NCI-H1436 treated with DMSO at 0.1 percent for 48 hours (cell line): ENCODE data around the gene LIN28B.
"Not testable (repeated sequence)": the region's sequence is repeated elsewhere in the genome, so short reads cannot be mapped to it uniquely, and the experiment has no call there.

ENCODE experiments used
- DNase-seq: peaks from one replicate; lab custom pipeline; 2025; lab: John Stamatoyannopoulos, UW

LIN28B gene

DNA sequence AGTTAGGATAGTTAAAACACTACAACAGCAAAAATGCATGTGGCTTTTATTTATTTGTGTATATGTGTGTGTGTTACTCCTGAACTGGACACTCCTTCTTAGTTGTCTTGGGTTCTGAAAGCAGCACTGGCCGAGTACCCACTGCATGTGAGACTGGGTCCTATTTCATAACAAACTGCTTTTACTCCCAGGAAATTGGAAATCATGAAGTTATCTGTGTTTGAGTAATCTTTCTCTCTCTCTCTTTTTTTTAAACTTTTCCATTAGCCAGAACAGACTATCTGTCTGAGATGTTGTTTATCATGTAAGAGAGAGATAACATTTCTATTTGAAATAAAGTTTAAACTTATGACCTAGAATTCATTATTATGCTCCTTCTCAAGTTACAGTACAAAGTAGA lies 110.4 kb downstream of the LIN28B start:
- no peak for DNase-seq

DNA sequence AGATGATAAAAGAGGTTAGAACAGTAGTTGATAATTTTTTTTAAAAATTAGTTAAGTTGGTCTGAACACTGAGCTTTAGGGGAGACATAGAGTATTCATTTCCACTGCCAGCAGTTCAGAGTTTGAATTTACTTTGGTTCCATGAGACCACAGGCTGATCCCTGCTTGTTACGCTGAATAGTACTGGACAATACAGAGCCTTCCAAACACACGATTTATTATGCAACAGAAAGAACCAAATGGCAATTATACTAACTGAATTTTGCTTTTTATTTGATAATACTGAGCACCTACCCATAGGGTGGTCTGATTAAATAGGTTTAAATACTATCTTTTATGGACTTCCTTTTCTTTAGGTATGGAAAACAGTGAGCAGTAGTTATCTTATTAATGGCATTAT lies 111.5 kb downstream of the LIN28B start:
- no peak for DNase-seq

DNA sequence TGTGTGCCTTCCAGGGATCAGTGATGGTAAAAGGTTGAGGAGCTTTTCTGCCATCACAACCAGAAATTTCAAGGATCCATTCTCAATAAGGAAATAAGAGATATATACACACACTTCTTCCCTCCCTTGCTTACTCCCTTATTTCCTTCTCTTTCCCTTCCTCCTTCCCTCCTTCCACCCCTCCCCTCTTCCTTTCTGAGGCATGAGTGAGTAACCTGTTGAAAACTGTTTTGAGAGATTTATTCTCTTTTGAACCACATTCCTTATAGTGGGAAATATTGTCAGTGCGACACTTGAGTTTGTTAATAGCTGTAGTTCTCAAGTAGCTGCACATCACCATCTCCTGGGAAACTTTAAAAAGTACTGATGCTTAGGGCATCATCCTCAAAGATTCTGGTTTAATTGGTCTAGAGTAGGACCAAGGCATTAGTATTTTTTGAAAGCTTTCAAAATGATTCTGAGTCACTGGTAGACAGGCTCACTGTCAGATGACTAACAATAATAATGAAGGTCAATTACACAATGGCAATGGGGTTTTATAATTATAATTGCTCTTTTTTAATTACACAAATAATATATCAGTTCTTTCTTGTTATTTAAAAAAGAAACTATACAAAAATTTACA lies 113.0 kb downstream of the LIN28B start:
- no peak for DNase-seq

GRCh38 chr6:105072798-105073199 lies 115.9 kb downstream of the LIN28B start:
- DNase-seq: no peak

GRCh38 chr6:105075210-105075609 lies 118.3 kb downstream of the LIN28B start:
- no peak for DNase-seq

DNA sequence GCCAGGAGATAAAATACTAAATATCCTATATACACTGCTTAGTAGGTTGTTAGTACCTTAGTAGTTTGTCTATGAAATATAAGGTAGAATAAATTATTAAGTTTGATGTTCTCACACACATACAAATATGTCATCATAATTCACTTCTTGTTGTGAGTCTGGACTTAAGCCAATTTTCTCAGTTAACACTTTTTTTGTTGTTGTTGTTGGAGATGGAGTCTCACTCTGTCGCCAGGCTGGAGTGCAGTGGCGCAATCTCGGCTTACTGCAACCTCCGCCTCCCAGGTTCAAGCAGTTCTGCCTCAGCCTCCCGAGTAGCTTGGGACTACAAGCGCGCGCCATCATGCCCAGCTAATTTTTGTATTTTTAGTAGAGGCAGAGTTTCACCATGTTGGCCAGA lies 119.5 kb downstream of the LIN28B start:
- DNase-seq: not testable (repeated sequence)

DNA sequence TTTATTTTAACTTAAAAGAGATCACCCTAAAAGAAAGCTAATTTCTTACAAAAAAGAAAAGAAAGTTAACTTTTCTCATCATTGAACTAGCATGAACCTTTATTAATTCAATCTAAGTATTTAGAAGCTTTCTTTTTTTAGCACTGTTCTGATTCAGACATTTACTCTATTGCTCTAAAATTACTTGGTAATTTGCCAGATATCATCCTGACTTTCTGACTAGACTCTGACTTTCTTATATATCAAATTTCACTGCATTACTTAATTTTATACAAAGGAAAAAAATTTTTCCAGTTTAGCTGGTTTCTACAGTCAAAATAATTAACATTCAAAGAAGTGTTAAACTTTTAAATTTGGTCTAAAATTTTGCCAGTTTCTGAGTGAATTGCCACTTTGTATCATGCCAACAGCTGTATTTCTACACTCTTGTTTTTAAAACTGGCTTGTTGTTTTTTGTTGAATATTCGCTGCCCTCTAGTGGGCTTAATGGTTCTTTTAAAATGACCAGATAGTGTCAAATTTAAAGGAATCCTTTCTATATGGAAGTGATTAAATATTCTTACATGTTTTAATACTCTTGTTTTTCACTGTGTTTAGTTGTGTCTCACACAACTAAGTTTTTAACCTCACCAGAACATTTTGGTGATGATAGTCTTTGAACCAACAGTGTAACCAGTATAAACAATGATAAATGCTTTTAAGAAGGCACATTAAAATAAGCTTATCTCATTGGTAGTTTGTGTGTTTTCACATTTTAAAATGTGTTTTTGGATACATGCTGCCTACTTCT lies 120.9 kb downstream of the LIN28B start:
- DNase-seq: no peak

- no peak for DNase-seq
Measured at GRCh38 chr6:105078386-105078708, 121.4 kb downstream of the LIN28B start.

DNA sequence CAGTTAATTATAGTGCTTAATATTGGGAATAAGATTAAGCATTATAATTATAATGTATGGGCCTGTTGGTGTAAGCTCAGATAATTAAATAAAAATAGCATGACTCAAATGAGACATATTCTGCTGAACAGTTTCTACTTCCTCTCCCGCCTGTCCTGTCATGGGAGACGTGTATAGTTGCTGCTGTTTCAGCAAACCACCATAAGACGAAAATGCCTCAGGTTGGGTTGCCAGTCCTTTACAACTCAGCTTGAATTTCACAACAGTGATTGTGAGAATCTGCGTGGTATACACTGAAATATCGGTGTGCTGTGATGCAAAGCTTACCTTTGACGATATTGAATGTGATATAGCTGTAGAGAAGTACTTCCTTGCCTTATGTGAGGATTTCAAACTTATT lies 123.4 kb downstream of the LIN28B start:
- DNase-seq: no peak

DNA sequence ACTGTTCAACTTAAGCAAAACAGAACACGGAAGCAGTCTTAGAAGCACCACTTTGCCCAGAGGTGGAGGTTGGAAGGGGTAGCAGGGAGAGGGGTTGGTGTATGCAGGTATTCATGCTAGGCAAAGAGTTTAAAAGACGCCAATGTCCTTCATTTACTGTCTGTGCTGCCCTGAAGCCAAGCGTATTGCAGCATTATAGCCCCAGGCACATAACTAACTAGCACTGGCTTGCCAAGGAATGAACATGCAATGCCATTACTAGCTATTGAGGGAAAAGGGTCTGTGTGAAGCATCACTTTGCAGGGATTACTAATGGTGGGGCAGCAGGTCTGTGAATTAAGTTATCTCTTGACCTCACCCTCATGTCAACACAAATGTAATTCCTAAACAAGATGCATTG lies 124.8 kb downstream of the LIN28B start:
- DNase-seq: not testable (repeated sequence)

DNA sequence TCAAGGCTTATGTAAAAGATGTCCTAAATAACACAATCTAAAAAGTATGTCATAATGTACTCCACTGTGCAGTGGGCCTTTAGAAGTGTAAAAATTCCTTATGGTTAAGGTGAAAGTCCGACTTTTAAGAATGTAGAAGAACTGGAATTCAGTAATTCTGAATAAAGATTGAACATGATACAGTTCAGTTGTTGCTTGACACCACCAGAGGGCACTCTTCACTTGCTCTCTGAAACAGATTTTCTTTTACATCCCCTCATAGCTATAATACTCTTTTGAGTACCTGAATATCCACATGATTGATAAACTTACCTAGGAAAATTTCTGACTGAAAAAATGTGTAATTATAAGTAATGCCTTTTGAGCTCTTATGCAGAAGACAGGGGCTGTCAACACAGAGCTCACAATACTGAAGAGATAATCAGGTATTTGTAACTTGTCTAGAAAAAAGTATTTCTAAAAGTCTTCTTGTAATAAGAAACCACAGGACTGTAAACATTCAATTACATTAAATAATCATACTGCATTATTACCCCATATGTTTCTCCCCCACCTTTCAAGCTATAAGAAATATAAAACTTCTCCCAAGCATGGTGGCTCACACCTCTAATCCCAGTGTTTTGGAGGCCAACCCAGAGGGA lies 130.8 kb downstream of the LIN28B start:
- DNase-seq: no peak

GRCh38 chr6:105091140-105091829 lies 134.4 kb downstream of the LIN28B start:
- DNase-seq: no peak

DNA sequence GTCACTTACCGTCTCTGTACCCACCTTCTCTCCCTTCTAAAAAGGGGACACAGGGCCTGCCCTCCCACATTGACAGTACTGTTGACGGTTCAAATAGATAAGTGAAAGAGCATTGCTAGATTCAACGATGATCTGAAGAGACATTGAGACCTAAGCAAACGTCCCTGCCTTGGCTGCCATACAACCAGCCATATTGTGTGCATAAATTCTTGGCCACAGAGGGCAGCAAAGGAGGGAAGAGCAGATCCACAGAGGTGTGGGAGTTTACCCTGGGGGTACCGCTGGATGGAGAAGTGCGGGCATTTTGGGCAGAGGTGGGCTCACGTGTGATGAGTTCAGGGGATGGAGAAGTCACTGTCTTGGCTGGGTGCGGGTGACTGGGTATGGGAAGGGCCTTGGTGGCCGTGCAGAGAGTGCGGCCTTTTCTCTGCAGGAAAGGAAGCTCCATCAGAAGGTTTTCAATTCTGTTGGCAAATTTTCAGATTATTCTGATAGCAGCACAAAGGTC lies 137.3 kb downstream of the LIN28B start:
- no peak for DNase-seq

GRCh38 chr6:105095139-105095538 lies 138.2 kb downstream of the LIN28B start:
- DNase-seq: no peak

DNA sequence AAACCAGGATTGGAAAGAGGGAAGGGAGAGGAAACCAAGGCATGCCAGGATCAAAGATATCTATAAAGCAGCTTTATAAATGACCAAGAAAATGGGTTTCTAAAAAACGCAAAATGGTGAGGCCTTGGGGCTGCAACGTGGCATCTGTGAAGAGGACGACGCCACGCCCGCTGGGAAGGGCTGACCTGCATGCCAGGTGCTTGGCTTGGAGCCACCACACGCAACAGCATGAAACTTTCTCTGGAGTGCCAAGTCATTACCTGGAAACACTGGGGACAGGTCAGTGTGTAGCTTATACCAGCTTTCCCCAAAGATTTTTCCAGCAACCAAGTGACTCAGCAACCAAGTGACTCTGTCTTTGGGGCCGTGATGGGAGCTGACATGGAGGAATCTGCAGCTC lies 140.4 kb downstream of the LIN28B start:
- no peak for DNase-seq

DNA sequence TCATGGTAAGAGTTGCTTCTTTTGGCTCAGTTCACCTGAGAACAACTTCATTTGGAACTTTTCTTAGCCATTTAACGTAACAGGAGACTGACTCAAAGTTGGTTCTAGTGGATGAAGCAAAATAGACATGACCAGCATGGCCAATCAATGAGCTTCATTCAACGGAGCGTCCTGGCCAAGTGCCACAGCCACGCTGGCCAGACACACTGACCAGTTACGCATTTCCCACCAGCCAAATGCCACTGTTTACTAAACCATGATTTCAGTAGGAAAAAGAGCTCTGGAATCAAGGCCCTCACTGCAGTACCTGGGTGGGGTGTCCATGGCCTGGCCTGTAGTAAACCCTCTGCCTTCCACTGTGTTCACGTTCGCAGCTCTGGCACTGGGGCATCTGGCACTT lies 142.5 kb downstream of the LIN28B start:
- DNase-seq: no peak

GRCh38 chr6:105102186-105102585 lies 145.3 kb downstream of the LIN28B start:
- DNase-seq: no peak

DNA sequence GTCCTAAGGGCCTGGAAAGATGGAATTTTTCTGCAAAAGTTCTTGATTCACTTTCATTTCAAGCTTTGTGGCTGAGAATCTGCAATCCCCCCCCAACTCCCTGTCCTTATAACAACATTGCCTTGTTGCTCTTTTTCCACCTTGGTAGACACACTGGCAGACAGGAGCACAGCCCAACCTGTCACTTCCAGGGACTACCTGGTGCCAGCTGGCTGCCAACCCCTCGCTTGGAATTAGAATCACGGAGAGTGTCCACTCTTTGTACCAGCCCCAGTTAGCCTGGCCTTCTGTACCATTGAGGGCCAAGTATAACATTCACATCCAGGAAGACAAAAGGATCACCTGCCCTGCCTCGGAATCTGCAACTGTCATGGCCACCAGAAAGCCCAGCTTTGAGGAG lies 148.2 kb downstream of the LIN28B start:
- DNase-seq: no peak

- DNase-seq: no peak
Measured at GRCh38 chr6:105106260-105106659, 149.4 kb downstream of the LIN28B start.

DNA sequence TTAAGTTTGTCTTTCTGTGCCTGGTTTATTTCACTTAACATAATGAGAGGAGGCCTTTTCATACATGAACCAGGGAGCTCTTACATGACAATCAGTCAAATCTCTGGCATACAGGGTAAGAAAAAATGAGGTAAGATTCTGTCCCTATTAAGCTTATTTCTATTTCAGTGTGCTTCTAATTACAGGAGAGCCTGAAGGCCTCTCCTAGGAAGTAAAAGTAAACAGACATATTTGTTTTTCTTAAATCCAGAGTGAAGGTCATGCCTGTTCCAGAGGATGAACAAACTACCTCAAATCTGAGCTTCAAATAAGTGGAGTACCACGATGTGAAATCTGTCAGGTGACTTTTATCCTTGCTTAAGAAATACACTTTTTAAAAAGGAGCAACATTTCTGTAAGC lies 150.3 kb downstream of the LIN28B start:
- DNase-seq: no peak

GRCh38 chr6:105108631-105109262 lies 151.8 kb downstream of the LIN28B start:
- no peak for DNase-seq
